PFSK-1 (cell line): ENCODE measurements around the gene SNTN.

Experiments
- FOXP2 ChIP-seq: optimal IDR thresholded peaks from 2 replicates; pipeline ENCODE3; 2011; ENCODE audit warnings: borderline replicate concordance, control low read depth, inconsistent platforms; ENCODE audit not compliant: insufficient read depth; ENCODE audit errors: extremely low read length, extremely low read depth
- POLR2AphosphoS5 ChIP-seq: IDR thresholded peaks from 2 replicates; pipeline ENCODE4 v1.6.1; 2012; ENCODE audit warnings: low read depth, mild to moderate bottlenecking, control low read depth, low read length, moderate library complexity
- SIN3A ChIP-seq: IDR thresholded peaks from 2 replicates; pipeline ENCODE4 v1.6.1; 2012; ENCODE audit warnings: mild to moderate bottlenecking, low read length, moderate library complexity, borderline replicate concordance; ENCODE audit not compliant: insufficient read depth
- TAF1 ChIP-seq: IDR thresholded peaks from 2 replicates; pipeline ENCODE4 v1.6.1; 2012; ENCODE audit warnings: low read length, control low read depth, borderline replicate concordance; ENCODE audit not compliant: insufficient read depth
- TF ChIP-seq, protein P1 (sequence below), 2 experiments: IDR thresholded peaks; 2 replicates each; pipeline versions ENCODE4 v1.6.1 to v1.8.0; 2011 to 2012; ENCODE audit warnings: low read depth in 2 of 2, low read length in 2 of 2, control low read depth in 1 of 2, inconsistent platforms in 1 of 2, mild to moderate bottlenecking in 1 of 2, moderate library complexity in 1 of 2; ENCODE audit not compliant: insufficient read depth in 1 of 2

DNA sequence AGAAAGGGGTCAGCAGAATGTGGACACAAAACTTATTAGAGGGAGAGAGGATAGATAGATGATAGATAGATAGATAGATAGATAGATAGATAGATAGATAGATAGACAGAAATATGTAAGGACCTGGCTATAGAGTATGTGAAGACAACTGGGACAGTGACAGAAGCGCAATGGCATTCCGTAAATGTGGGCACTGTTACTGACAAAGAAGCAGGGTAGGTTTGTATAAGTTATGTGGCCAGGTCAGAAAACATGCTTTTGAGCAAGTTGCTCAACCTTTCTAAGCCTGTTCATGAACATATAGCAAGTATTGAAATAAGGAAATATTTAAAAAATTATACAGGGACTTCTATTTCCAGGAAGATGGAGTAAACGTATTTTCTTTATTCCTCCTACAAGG, 17.3 kb upstream of the SNTN start:
- TF ChIP-seq, protein P1, sequence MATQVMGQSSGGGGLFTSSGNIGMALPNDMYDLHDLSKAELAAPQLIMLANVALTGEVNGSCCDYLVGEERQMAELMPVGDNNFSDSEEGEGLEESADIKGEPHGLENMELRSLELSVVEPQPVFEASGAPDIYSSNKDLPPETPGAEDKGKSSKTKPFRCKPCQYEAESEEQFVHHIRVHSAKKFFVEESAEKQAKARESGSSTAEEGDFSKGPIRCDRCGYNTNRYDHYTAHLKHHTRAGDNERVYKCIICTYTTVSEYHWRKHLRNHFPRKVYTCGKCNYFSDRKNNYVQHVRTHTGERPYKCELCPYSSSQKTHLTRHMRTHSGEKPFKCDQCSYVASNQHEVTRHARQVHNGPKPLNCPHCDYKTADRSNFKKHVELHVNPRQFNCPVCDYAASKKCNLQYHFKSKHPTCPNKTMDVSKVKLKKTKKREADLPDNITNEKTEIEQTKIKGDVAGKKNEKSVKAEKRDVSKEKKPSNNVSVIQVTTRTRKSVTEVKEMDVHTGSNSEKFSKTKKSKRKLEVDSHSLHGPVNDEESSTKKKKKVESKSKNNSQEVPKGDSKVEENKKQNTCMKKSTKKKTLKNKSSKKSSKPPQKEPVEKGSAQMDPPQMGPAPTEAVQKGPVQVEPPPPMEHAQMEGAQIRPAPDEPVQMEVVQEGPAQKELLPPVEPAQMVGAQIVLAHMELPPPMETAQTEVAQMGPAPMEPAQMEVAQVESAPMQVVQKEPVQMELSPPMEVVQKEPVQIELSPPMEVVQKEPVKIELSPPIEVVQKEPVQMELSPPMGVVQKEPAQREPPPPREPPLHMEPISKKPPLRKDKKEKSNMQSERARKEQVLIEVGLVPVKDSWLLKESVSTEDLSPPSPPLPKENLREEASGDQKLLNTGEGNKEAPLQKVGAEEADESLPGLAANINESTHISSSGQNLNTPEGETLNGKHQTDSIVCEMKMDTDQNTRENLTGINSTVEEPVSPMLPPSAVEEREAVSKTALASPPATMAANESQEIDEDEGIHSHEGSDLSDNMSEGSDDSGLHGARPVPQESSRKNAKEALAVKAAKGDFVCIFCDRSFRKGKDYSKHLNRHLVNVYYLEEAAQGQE (IDR thresholded peaks at IDR 0.05; ENCODE audit: insufficient read depth in 1 of 2, low read depth in 2 of 2, low read length in 2 of 2), result no peak
- TF ChIP-seq POLR2AphosphoS5 (no peak), TAF1 (no peak), SIN3A (no peak), FOXP2 (no peak)
